ENCODE results near the gene RBM18.

The RBM18 gene

GRCh38 chr9:122264360-122265148 lies at the start of gene RBM18, which contains the start of gene MRRF:
Gene RBM18 (minus strand): TSS chr9:122264840. CDS start chr9:122261492, 3,348 bp downstream.
Gene MRRF (plus strand): TSS chr9:122264882. CDS start chr9:122270892, 6,010 bp downstream.
- peak; percentile 92 for DNase-seq

GRCh38 chr9:122314165-122314564 lies 49.5 kb upstream of the RBM18 start:
- no peak for DNase-seq

GRCh38 chr9:122309861-122310260 lies 45.2 kb upstream of the RBM18 start:
- no peak for DNase-seq

- no peak for DNase-seq
These were observed 43.3 kb upstream of the RBM18 start for GRCh38 chr9:122307925-122308324.

GRCh38 chr9:122307061-122307460 lies 42.4 kb upstream of the RBM18 start:
- DNase-seq = no peak

GRCh38 chr9:122302237-122303093 lies 37.8 kb upstream of the RBM18 start:
- DNase-seq = no peak

GRCh38 chr9:122297512-122297911 lies 32.9 kb upstream of the RBM18 start:
- DNase-seq = no peak

GRCh38 chr9:122294531-122294930 lies 29.9 kb upstream of the RBM18 start:
- no peak for DNase-seq

- no peak for DNase-seq
These were observed 26.8 kb upstream of the RBM18 start for GRCh38 chr9:122291458-122291857.

GRCh38 chr9:122287214-122287720 lies 22.6 kb upstream of the RBM18 start:
- DNase-seq = no peak

GRCh38 chr9:122286764-122287163 lies 22.1 kb upstream of the RBM18 start:
- DNase-seq = no peak

GRCh38 chr9:122281368-122281767 lies 16.7 kb upstream of the RBM18 start:
- no peak for DNase-seq

GRCh38 chr9:122277285-122277897 lies 12.8 kb upstream of the RBM18 start:
- no peak for DNase-seq

GRCh38 chr9:122276096-122276495 lies 11.5 kb upstream of the RBM18 start:
- no peak for DNase-seq

- no peak for DNase-seq
These were observed 9.4 kb upstream of the RBM18 start for GRCh38 chr9:122274055-122274454.

GRCh38 chr9:122268041-122268814 lies 3.6 kb upstream of the RBM18 start:
- DNase-seq = no peak

GRCh38 chr9:122265149-122265915 lies 692 bp upstream of the RBM18 start:
- DNase-seq = peak; percentile 61

- DNase-seq = no peak
These were observed 816 bp downstream of the RBM18 start for GRCh38 chr9:122263699-122264349.

- DNase-seq = no peak
These were observed 2.6 kb downstream of the RBM18 start for GRCh38 chr9:122262073-122262472.

- no peak for DNase-seq
These were observed 3.2 kb downstream of the RBM18 start for GRCh38 chr9:122261469-122261881.

- no peak for DNase-seq
These were observed 5.7 kb downstream of the RBM18 start for GRCh38 chr9:122258886-122259415.
